H1 (cell line): ENCODE results near the gene KCNQ1. TPM values are rescaled to one million over a fixed set of nuclear protein-coding genes. Genes with fewer than 3 reads are reported as not detected.

Source experiments
- KDM4A ChIP-seq: IDR thresholded peaks from one replicate; pipeline ENCODE4 v1.7.1; 2012; ENCODE audit warnings: low read depth, mild to moderate bottlenecking, moderate library complexity, low read length, inconsistent platforms; ENCODE audit not compliant: severe bottlenecking
- RAD21 ChIP-seq, 2 experiments: IDR thresholded peaks in 1 of 2; conservative IDR thresholded peaks in 1 of 2; 2 replicates each; pipeline ENCODE4 v1.6.1; 2011; ENCODE audit warnings: low read depth in 2 of 2, low read length in 2 of 2, improper control_type of control experiment in 1 of 2, inconsistent platforms in 1 of 2, mild to moderate bottlenecking in 1 of 2, moderate library complexity in 1 of 2
- RXRA ChIP-seq: IDR thresholded peaks from 2 replicates; pipeline ENCODE4 v1.6.1; 2011; ENCODE audit warnings: low read depth, mild to moderate bottlenecking, low read length, moderate library complexity; ENCODE audit not compliant: insufficient read depth
- SIN3A ChIP-seq, 2 experiments: IDR thresholded peaks in 1 of 2; conservative IDR thresholded peaks in 1 of 2; 2 replicates each; pipeline ENCODE4 v1.6.1; 2011 to 2012; ENCODE audit warnings: low read length in 2 of 2, improper control_type of control experiment in 1 of 2, low read depth in 1 of 2, mild to moderate bottlenecking in 1 of 2
- SP4 ChIP-seq: IDR thresholded peaks from 2 replicates; pipeline ENCODE4 v1.6.1; 2012; ENCODE audit warnings: low read length, inconsistent platforms
- SUZ12 ChIP-seq: fragments of 200-600 bp; sonication (generic); IDR thresholded peaks from 2 replicates; pipeline ENCODE4 v1.6.1; 2012; ENCODE audit warnings: mild to moderate bottlenecking, inconsistent platforms, low read length, moderate library complexity, mixed read lengths
- TCF12 ChIP-seq: IDR thresholded peaks from 2 replicates; pipeline ENCODE4 v1.6.1; 2011; ENCODE audit warnings: low read depth, mild to moderate bottlenecking, low read length
- YY1 ChIP-seq: IDR thresholded peaks from 2 replicates; pipeline ENCODE4 v1.6.1; 2011; ENCODE audit warnings: low read depth, mild to moderate bottlenecking, low read length
- ZNF274 ChIP-seq: IDR thresholded peaks from 2 replicates; pipeline ENCODE4 v1.7.0; 2012; ENCODE audit warnings: low read length, borderline replicate concordance; ENCODE audit errors: extremely low read depth
- polyA plus RNA-seq, 7 experiments: library from polyadenylated mRNA; depleted of rRNA in 3 of 7; stranded (reverse) in 5 of 7; unstranded in 2 of 7; fragments of >200 nt in 5 of 7; fragments of 200-250 nt in 2 of 7; gene quantifications; 1 replicate in 5 of 7; 2 replicates in 1 of 7; 4 replicates in 1 of 7; pipeline versions ENCODE4 v1.2.1 to v1.2.3, GENCODE V29; 2011 to 2013; ENCODE audit warnings: missing spikeins in 2 of 7, mixed read lengths in 2 of 7
- total RNA-seq: library from RNA; stranded (reverse); fragmentation: NEBNext Ultra II Directional; extraction: Animal tissue kit (Norgen Biotek cat#: 25700); gene quantifications from 2 replicates; pipeline ENCODE4 v1.2.1, GENCODE V29; 2021

Gene KCNQ1
- total and polyA plus RNA-seq, 2 of the 8 experiments (the other 6 are each of a cell fraction or from before 2014, with no cell fraction given), result 1.9 to 2.0 TPM

- TF ChIP-seq SP4 (no peak), SIN3A (conservative IDR thresholded peaks at IDR 0.05 in 1 of 2, IDR thresholded peaks at IDR 0.05 in 1 of 2; ENCODE audit: low read depth in 1 of 2, low read length in 2 of 2) (no peak), TCF12 (no peak), ZNF274 (no peak), SUZ12 (no peak), YY1 (no peak), RXRA (no peak), RAD21 (IDR thresholded peaks at IDR 0.05 in 1 of 2, conservative IDR thresholded peaks at IDR 0.05 in 1 of 2; ENCODE audit: low read depth in 2 of 2, low read length in 2 of 2) (no peak), KDM4A (no peak)
Observed at GRCh38 chr11:2724653-2725367, 280.0 kb downstream of the KCNQ1 start (continued).
